ENCODE results near the gene THSD7B. TPM values are rescaled to one million over a fixed set of nuclear protein-coding genes. Genes with fewer than 3 reads are reported as not detected.
"Not testable (repeated sequence)": the region's sequence is repeated elsewhere in the genome, so short reads cannot be mapped to it uniquely, and the experiment has no call there.

Gene THSD7B
- polyA plus RNA-seq, 1 donor = 0.42 TPM

GRCh38 chr2:136932700-136933099 is 167.4 kb downstream of the THSD7B start:
- DNase-seq (ENCODE audit: low read depth) = no peak

- no peak for DNase-seq (ENCODE audit: low read depth)
Measured at GRCh38 chr2:136935119-136935518, 169.8 kb downstream of the THSD7B start.

- no peak for DNase-seq (ENCODE audit: low read depth)
Measured at GRCh38 chr2:136956050-136956449, 190.7 kb downstream of the THSD7B start.

GRCh38 chr2:136957044-136957443 is 191.7 kb downstream of the THSD7B start:
- no peak for DNase-seq (ENCODE audit: low read depth)

- DNase-seq (ENCODE audit: low read depth) = no peak
Measured at GRCh38 chr2:136962105-136962725, 196.9 kb downstream of the THSD7B start.

GRCh38 chr2:136966485-136966884 is 201.1 kb downstream of the THSD7B start:
- DNase-seq (ENCODE audit: low read depth) = no peak

GRCh38 chr2:136980303-136980702 is 215.0 kb downstream of the THSD7B start:
- no peak for DNase-seq (ENCODE audit: low read depth)

GRCh38 chr2:136981689-136982088 is 216.3 kb downstream of the THSD7B start:
- DNase-seq (ENCODE audit: low read depth) = not testable (repeated sequence)

- DNase-seq (ENCODE audit: low read depth) = no peak
Measured at GRCh38 chr2:136985044-136985443, 219.7 kb downstream of the THSD7B start.

- no peak for DNase-seq (ENCODE audit: low read depth)
Measured at GRCh38 chr2:136986605-136987221, 221.4 kb downstream of the THSD7B start.

GRCh38 chr2:136990316-136990715 is 225.0 kb downstream of the THSD7B start:
- no peak for DNase-seq (ENCODE audit: low read depth)

GRCh38 chr2:136994793-136995192 is 229.4 kb downstream of the THSD7B start:
- DNase-seq (ENCODE audit: low read depth) = no peak

- no peak for DNase-seq (ENCODE audit: low read depth)
Measured at GRCh38 chr2:136997557-136997956, 232.2 kb downstream of the THSD7B start.

- no peak for DNase-seq (ENCODE audit: low read depth)
Measured at GRCh38 chr2:137000811-137001210, 235.5 kb downstream of the THSD7B start.

GRCh38 chr2:137002896-137003295 is 237.6 kb downstream of the THSD7B start:
- DNase-seq (ENCODE audit: low read depth) = no peak

GRCh38 chr2:137005210-137005609 is 239.9 kb downstream of the THSD7B start:
- DNase-seq (ENCODE audit: low read depth) = no peak

GRCh38 chr2:137007938-137008337 is 242.6 kb downstream of the THSD7B start:
- DNase-seq (ENCODE audit: low read depth) = no peak

- DNase-seq (ENCODE audit: low read depth) = no peak
Measured at GRCh38 chr2:137009953-137010352, 244.6 kb downstream of the THSD7B start.

GRCh38 chr2:137020452-137021196 is 255.3 kb downstream of the THSD7B start:
- DNase-seq (ENCODE audit: low read depth) = no peak

- DNase-seq (ENCODE audit: low read depth) = no peak
Measured at GRCh38 chr2:137021763-137022162, 256.4 kb downstream of the THSD7B start.

- DNase-seq (ENCODE audit: low read depth) = no peak
Measured at GRCh38 chr2:137023205-137023604, 257.9 kb downstream of the THSD7B start.

GRCh38 chr2:137031731-137032130 is 266.4 kb downstream of the THSD7B start:
- no peak for DNase-seq (ENCODE audit: low read depth)

GRCh38 chr2:137036619-137037018 is 271.3 kb downstream of the THSD7B start:
- no peak for DNase-seq (ENCODE audit: low read depth)
